HCT116 (cell line): ENCODE measurements around the gene CD33. TPM values are rescaled to one million over a fixed set of nuclear protein-coding genes. Genes with fewer than 3 reads are reported as not detected.

Experiments used
- ATAC-seq: fragments of 200-7000 bp; cut with Tn5 transposase; 2 replicates; pipeline ENCODE4 v1.9.1; 2020; ENCODE audit warnings: mild to moderate bottlenecking, moderate library complexity
- BruUV-seq: library from RNA; stranded (reverse); fragments of 400-500 nt; replicated peaks from 2 replicates; lab custom pipeline; 2021; lab: Mats Ljungman, UMichigan
- CTCF ChIA-PET: fragments of 300-600 bp; sonication (Branson Sonifier 250); formaldehyde crosslinking; loops from one replicate; lab custom pipeline; 2021; ENCODE audit warnings: antibody characterized with exemption; lab: Charles Lee
- POLR2A ChIA-PET: fragments of 300-600, 350-600 bp; sonication (Branson Sonifier 250); formaldehyde crosslinking; loops from one replicate; lab custom pipeline; 2021; ENCODE audit warnings: antibody characterized with exemption; lab: Charles Lee
- RAD21 ChIA-PET, 2 experiments: fragments of 300-600 bp; sonication (Branson Sonifier 250); formaldehyde crosslinking; loops; one replicate each; lab custom pipeline; 2023; ENCODE audit warnings: low total read pairs in 2 of 2; ENCODE audit not compliant: uncharacterized antibody in 2 of 2, unreplicated experiment in 2 of 2, low non-redundant PET in 1 of 2; lab: Charles Lee
- DNase-seq: peaks from one replicate; pipeline ENCODE4 v3.0.0-alpha.2; 2010; ENCODE audit warnings: low read depth, low spot score
- H2AFZ ChIP-seq: fragments of 200-600 bp; shearing (Covaris generic), sonication (generic); 2 replicates; pipeline ENCODE4 v1.6.1; 2017; ENCODE audit warnings: low read depth, mixed run types, mixed read lengths, antibody characterized with exemption, low read length; ENCODE audit not compliant: poor library complexity, severe bottlenecking
- H3K27ac ChIP-seq: 2 replicates; pipeline ENCODE4 v1.5.1; 2012; ENCODE audit warnings: low read depth, low read length
- H3K27me3 ChIP-seq: fragments of 200-600 bp; sonication (generic); 2 replicates; pipeline ENCODE4 v1.6.1; 2016; ENCODE audit warnings: mixed run types, low read length, mixed read lengths; ENCODE audit not compliant: insufficient read depth
- H3K36me3 ChIP-seq, 2 experiments: fragments of 200-500 bp in 1 of 2; fragments of 200-600 bp in 1 of 2; sonication (Bioruptor generic) in 1 of 2; sonication (generic) in 1 of 2; 2 replicates each; pipeline versions ENCODE4 v1.5.1 to v1.6.1; 2014 to 2016; ENCODE audit warnings: low read length in 2 of 2, inconsistent platforms in 1 of 2, mixed read lengths in 1 of 2, mixed run types in 1 of 2; ENCODE audit not compliant: insufficient read depth in 2 of 2, control insufficient read depth in 1 of 2
- H3K4me1 ChIP-seq, 2 experiments: fragments of 200-600 bp in 1 of 2; sonication (generic) in 1 of 2; 2 replicates each; pipeline versions ENCODE4 v1.5.1 to v1.6.1; 2012 to 2017; ENCODE audit warnings: low read length in 2 of 2, inconsistent platforms in 1 of 2, mild to moderate bottlenecking in 1 of 2, mixed read lengths in 1 of 2, mixed run types in 1 of 2, moderate library complexity in 1 of 2; ENCODE audit not compliant: insufficient read depth in 2 of 2, control insufficient read depth in 1 of 2
- H3K4me2 ChIP-seq: fragments of 200-600 bp; sonication (generic); 2 replicates; pipeline ENCODE4 v1.6.1; 2017; ENCODE audit warnings: mixed run types, low read length, mixed read lengths
- H3K4me3 ChIP-seq, 2 experiments: fragments of 200-600 bp in 1 of 2; sonication (generic) in 1 of 2; replicated peaks in 1 of 2; 2 replicates each; pipeline ENCODE4 v1.5.1; 2011 to 2016; ENCODE audit warnings: low read length in 2 of 2, control low read depth in 1 of 2, low read depth in 1 of 2, mild to moderate bottlenecking in 1 of 2, mixed read lengths in 1 of 2, mixed run types in 1 of 2
- H3K79me2 ChIP-seq: fragments of 200-600 bp; sonication (generic); 2 replicates; pipeline ENCODE4 v1.6.1; 2017; ENCODE audit warnings: mild to moderate bottlenecking, mixed run types, low read length, moderate library complexity, mixed read lengths; ENCODE audit not compliant: insufficient read depth
- H3K9ac ChIP-seq: fragments of 200-600 bp; sonication (generic); 2 replicates; pipeline ENCODE4 v1.6.1; 2016; ENCODE audit warnings: low read length, mixed read lengths
- H3K9me2 ChIP-seq: fragments of 200-600 bp; sonication (generic), shearing (Covaris generic); 2 replicates; pipeline ENCODE4 v1.6.1; 2017; ENCODE audit warnings: mixed run types, mild to moderate bottlenecking, moderate library complexity; ENCODE audit not compliant: insufficient read depth
- H3K9me3 ChIP-seq, 2 experiments: fragments of 200-500 bp in 1 of 2; fragments of 200-600 bp in 1 of 2; sonication (Bioruptor generic) in 1 of 2; sonication (generic) in 1 of 2; 2 replicates each; pipeline ENCODE4 v1.6.1; 2014 to 2017; ENCODE audit warnings: low read length in 2 of 2, mixed read lengths in 2 of 2, inconsistent platforms in 1 of 2, low read depth in 1 of 2, mild to moderate bottlenecking in 1 of 2, mixed run types in 1 of 2, moderate library complexity in 1 of 2; ENCODE audit not compliant: control insufficient read depth in 1 of 2, insufficient read depth in 1 of 2
- H4K20me1 ChIP-seq: fragments of 200-600 bp; sonication (generic), shearing (Covaris generic); 2 replicates; pipeline ENCODE4 v1.6.1; 2017; ENCODE audit warnings: mixed run types, mild to moderate bottlenecking, moderate library complexity; ENCODE audit not compliant: insufficient read depth
- CBX3 ChIP-seq: IDR thresholded peaks from 2 replicates; pipeline ENCODE4 v1.6.1; 2012; ENCODE audit warnings: low read depth
- EGR1 ChIP-seq: IDR thresholded peaks from 2 replicates; pipeline ENCODE4 v1.6.1; 2012; ENCODE audit warnings: low read depth
- ELF1 ChIP-seq: IDR thresholded peaks from 2 replicates; pipeline ENCODE4 v1.6.1; 2012; ENCODE audit warnings: low read depth, borderline replicate concordance
- EZH2 ChIP-seq: fragments of 200-600 bp; sonication (generic); IDR thresholded peaks from 2 replicates; pipeline ENCODE4 v1.6.1; 2017; ENCODE audit warnings: antibody characterized with exemption, mixed run types
- EZH2phosphoT487 ChIP-seq: fragments of 200-600 bp; IDR thresholded peaks from 2 replicates; pipeline ENCODE4 v1.6.1; 2018; ENCODE audit warnings: antibody characterized with exemption, borderline replicate concordance
- FOSL1 ChIP-seq: IDR thresholded peaks from 2 replicates; pipeline ENCODE4 v1.6.1; 2012; ENCODE audit warnings: low read depth
- RAD21 ChIP-seq: IDR thresholded peaks from 2 replicates; pipeline ENCODE4 v1.6.1; 2012; ENCODE audit warnings: low read depth, mild to moderate bottlenecking
- SIN3A ChIP-seq: IDR thresholded peaks from 2 replicates; pipeline ENCODE4 v1.6.1; 2012; ENCODE audit warnings: low read depth
- SP1 ChIP-seq: IDR thresholded peaks from 2 replicates; pipeline ENCODE4 v1.6.1; 2012; ENCODE audit warnings: low read depth
- TCF7L2 ChIP-seq: IDR thresholded peaks from 2 replicates; pipeline ENCODE4 v1.7.0; 2011; ENCODE audit warnings: borderline replicate concordance, inconsistent platforms; ENCODE audit not compliant: insufficient read depth, insufficient read length; ENCODE audit errors: extremely low read depth
- YY1 ChIP-seq: IDR thresholded peaks from 2 replicates; pipeline ENCODE4 v1.6.1; 2011; ENCODE audit warnings: low read length, low read depth, moderate library complexity, mild to moderate bottlenecking; ENCODE audit not compliant: insufficient replicate concordance; ENCODE audit errors: extremely low read depth
- ZFX ChIP-seq: fragments of 450-650 bp; IDR thresholded peaks from 2 replicates; pipeline ENCODE4 v1.6.1; 2017
- ZNF274 ChIP-seq: fragments of 200-500 bp; sonication (Bioruptor generic); IDR thresholded peaks from 2 replicates; pipeline ENCODE4 v1.6.1; 2014; ENCODE audit warnings: mild to moderate bottlenecking, low read depth, low read length, inconsistent platforms
- intact Hi-C: fragments of 100-400 bp; cut with micrococcal nuclease; formaldehyde crosslinking; loops from 2 replicates; pipeline ENCODE4 v1.10.0; 2022
- total RNA-seq: library from RNA; stranded (reverse); gene quantifications from one replicate; pipeline ENCODE4 v1.2.1, GENCODE V29; 2021; ENCODE audit not compliant: unreplicated experiment
- TF ChIP-seq, protein P1 (sequence below): IDR thresholded peaks from 2 replicates; pipeline ENCODE4 v1.6.1; 2011; ENCODE audit warnings: mild to moderate bottlenecking, low read length, moderate library complexity; ENCODE audit not compliant: insufficient replicate concordance; ENCODE audit errors: extremely low read depth
- TF ChIP-seq, protein P2 (sequence below): IDR thresholded peaks from 2 replicates; pipeline ENCODE4 v1.6.1; 2012; ENCODE audit warnings: low read depth
- TF ChIP-seq, protein P3 (sequence below): IDR thresholded peaks from 2 replicates; pipeline ENCODE4 v1.6.1; 2012

The CD33 gene
- total RNA-seq, 1 experiment from 2014 or later, result 3.1 TPM

DNA sequence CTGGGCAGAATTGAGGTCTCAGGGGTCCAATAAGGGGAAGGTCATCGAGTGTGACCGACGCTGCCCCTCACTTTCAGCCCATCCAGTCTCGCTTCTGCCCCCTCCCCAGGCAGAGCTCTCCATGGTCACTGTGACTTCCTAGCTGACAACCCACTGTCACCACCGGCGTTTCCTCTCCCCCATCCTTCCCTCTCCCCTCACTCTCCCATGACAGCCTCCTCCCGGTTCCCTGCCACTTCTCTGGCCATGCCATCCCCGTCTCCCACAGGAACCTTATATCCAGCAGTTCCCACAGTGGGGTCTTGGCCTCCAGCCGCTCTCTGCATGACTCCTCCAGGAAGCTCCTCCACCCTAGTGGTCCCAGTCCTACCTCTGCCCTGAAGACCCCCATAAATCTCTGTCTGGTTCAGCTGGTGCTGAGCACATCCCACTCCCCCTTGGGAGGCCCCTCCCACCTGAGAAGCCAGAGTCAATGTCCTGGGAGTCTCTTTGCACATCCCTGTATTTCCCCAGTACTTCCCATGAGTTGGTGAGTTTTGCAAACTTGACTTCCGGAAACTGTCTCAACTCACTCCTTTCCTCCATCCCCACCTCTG lies 24.7 kb upstream of the CD33 start:
- no peaks in the 10 kb centered on the region for H3K36me3 ChIP-seq
- no peak overlapping the region for H3K4me3 ChIP-seq
- no peaks in the 10 kb centered on the region for H3K9me3 ChIP-seq
- peaks cover 0 to under 1% of the 10 kb centered on the region in 2 experiments; a peak in 2 of 4 replicates for H3K4me1 ChIP-seq
- no peaks in the 10 kb centered on the region for H3K79me2 ChIP-seq
- CTCF ChIA-PET, result no interaction called here
- no peak overlapping the region for H2AFZ ChIP-seq
- intact Hi-C loops, result no loop called here
- H4K20me1 ChIP-seq, result no peaks in the 10 kb centered on the region
- no peaks in the 10 kb centered on the region for H3K9me2 ChIP-seq
- POLR2A ChIA-PET, result no interaction called here
- no peak overlapping the region for H3K9ac ChIP-seq
- DNase-seq, result no peak
- RAD21 ChIA-PET, result no interaction called here
- H3K27me3 ChIP-seq, result no peaks in the 10 kb centered on the region
- no peak overlapping the region for H3K4me2 ChIP-seq
- ATAC-seq, result no peak
- BruUV-seq, result no TSS peak
- no peak overlapping the region for H3K27ac ChIP-seq
- no peak for TF ChIP-seq YY1
- no peak for TF ChIP-seq SIN3A
- TF ChIP-seq, protein P1, sequence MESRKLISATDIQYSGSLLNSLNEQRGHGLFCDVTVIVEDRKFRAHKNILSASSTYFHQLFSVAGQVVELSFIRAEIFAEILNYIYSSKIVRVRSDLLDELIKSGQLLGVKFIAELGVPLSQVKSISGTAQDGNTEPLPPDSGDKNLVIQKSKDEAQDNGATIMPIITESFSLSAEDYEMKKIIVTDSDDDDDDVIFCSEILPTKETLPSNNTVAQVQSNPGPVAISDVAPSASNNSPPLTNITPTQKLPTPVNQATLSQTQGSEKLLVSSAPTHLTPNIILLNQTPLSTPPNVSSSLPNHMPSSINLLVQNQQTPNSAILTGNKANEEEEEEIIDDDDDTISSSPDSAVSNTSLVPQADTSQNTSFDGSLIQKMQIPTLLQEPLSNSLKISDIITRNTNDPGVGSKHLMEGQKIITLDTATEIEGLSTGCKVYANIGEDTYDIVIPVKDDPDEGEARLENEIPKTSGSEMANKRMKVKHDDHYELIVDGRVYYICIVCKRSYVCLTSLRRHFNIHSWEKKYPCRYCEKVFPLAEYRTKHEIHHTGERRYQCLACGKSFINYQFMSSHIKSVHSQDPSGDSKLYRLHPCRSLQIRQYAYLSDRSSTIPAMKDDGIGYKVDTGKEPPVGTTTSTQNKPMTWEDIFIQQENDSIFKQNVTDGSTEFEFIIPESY, result no peak
- TF ChIP-seq TCF7L2, result no peak

DNA sequence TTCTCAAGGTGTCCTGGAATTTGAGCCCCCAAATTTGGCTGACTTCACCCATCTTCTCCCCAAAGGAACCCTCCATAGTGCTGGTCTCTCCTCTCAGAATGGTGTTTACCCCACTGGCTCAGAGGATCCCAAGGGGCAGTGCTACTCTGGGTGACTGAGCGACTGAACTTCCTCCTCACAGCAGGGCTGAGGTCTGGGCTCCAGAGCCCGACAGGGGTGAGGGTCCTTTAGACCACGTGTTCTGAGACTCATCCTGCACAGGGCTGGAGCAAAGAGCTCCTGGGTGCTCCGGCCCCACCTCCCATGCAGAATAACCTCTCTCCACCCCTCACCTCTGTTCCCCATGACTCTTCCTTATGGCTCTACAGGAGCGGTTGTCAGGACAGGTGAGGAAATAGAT lies 23.2 kb upstream of the CD33 start:
- intact Hi-C loops, result no loop called here
- Histone ChIP-seq H3K27ac (no peak overlapping the region), H3K9ac (no peak overlapping the region), H3K4me3 (no peak overlapping the region), H3K9me3 (no peaks in the 10 kb centered on the region), H3K4me2 (no peak overlapping the region), H4K20me1 (no peaks in the 10 kb centered on the region), H3K36me3 (no peaks in the 10 kb centered on the region), H3K27me3 (no peaks in the 10 kb centered on the region), H3K9me2 (no peaks in the 10 kb centered on the region), H3K4me1 (no peaks in the 10 kb centered on the region), H2AFZ (no peak overlapping the region), H3K79me2 (no peaks in the 10 kb centered on the region)
- BruUV-seq, result no TSS peak
- ATAC-seq, result no peak
- CTCF ChIA-PET, result no interaction called here
- no peak for DNase-seq
- POLR2A ChIA-PET, result no interaction called here
- RAD21 ChIA-PET, result no interaction called here
- TF ChIP-seq ELF1, result no peak
- TF ChIP-seq CBX3, result no peak
- no peak for TF ChIP-seq YY1
- TF ChIP-seq, protein P2, sequence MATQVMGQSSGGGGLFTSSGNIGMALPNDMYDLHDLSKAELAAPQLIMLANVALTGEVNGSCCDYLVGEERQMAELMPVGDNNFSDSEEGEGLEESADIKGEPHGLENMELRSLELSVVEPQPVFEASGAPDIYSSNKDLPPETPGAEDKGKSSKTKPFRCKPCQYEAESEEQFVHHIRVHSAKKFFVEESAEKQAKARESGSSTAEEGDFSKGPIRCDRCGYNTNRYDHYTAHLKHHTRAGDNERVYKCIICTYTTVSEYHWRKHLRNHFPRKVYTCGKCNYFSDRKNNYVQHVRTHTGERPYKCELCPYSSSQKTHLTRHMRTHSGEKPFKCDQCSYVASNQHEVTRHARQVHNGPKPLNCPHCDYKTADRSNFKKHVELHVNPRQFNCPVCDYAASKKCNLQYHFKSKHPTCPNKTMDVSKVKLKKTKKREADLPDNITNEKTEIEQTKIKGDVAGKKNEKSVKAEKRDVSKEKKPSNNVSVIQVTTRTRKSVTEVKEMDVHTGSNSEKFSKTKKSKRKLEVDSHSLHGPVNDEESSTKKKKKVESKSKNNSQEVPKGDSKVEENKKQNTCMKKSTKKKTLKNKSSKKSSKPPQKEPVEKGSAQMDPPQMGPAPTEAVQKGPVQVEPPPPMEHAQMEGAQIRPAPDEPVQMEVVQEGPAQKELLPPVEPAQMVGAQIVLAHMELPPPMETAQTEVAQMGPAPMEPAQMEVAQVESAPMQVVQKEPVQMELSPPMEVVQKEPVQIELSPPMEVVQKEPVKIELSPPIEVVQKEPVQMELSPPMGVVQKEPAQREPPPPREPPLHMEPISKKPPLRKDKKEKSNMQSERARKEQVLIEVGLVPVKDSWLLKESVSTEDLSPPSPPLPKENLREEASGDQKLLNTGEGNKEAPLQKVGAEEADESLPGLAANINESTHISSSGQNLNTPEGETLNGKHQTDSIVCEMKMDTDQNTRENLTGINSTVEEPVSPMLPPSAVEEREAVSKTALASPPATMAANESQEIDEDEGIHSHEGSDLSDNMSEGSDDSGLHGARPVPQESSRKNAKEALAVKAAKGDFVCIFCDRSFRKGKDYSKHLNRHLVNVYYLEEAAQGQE, result no peak
- TF ChIP-seq FOSL1, result no peak
- TF ChIP-seq TCF7L2, result no peak
- no peak for TF ChIP-seq EZH2
- no peak for TF ChIP-seq ZFX
- no peak for TF ChIP-seq SP1
- TF ChIP-seq ZNF274, result no peak
- TF ChIP-seq EGR1, result no peak
- TF ChIP-seq RAD21, result no peak
- no peak for TF ChIP-seq EZH2phosphoT487
- TF ChIP-seq, protein P3, sequence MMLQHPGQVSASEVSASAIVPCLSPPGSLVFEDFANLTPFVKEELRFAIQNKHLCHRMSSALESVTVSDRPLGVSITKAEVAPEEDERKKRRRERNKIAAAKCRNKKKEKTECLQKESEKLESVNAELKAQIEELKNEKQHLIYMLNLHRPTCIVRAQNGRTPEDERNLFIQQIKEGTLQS, result no peak
